ENCODE measurements around the gene PTDSS2. TPM values are rescaled to one million over a fixed set of nuclear protein-coding genes. Genes with fewer than 3 reads are reported as not detected.

PTDSS2 gene
- total and polyA plus RNA-seq, 9 of the 15 experiments (the other 6 are each of a cell fraction or from before 2014, with no cell fraction given), result 0.45 to 53.9 (median 17.2) TPM

GRCh38 chr11:512761-513595 is 62.9 kb downstream of the PTDSS2 start:
- peaks cover 4% of the 10 kb centered on the region for H3K9me3 ChIP-seq (replicated peaks; ENCODE audit: control insufficient read depth, insufficient read depth, low read depth, low read length)
- H3K36me3 ChIP-seq (ENCODE audit: control insufficient read depth, insufficient read depth, low read length), result peaks cover 45% of the 10 kb centered on the region; the same call in 2 of the 3 replicates
- FAIRE-seq, result no peak
- ChIA-PET POLR2A (interaction anchor here (0.6 to 0.8 kb wide), 2 partner anchors 57 to 296 kb away, joined by 3 read pairs; no protein-coding TSS in a partner anchor), CTCF (ENCODE audit: low intra/inter-chr PET ratio) (no interaction called here)
- H4K20me1 ChIP-seq (replicated peaks; ENCODE audit: control insufficient read depth, insufficient read depth, low read length), result no peaks in the 10 kb centered on the region
- no peak overlapping the region for H2AFZ ChIP-seq (ENCODE audit: low read depth, low read length)
- H3K79me2 ChIP-seq (ENCODE audit: control insufficient read depth, insufficient read depth, low read length), result peaks cover 6% of the 10 kb centered on the region; the same call in 2 of the 3 replicates
- in situ Hi-C loops (cut with MboI) (no loop called here), intact Hi-C loops (cut with micrococcal nuclease) (no loop called here)
- H3K4me3 ChIP-seq, result no peak overlapping the region
- no peak for DNase-seq (ENCODE audit: extremely low read depth in 1 of 4, low spot score in 3 of 4)
- no peaks in the 10 kb centered on the region for H3K9me1 ChIP-seq (ENCODE audit: control insufficient read depth, insufficient read depth, low read length)
- no TSS peak for BruUV-seq (replicated peaks)
- WGBS (ENCODE audit: insufficient coverage, low coverage, missing lambda C conversion rate), result 92% methylated on average over 28 of the region's 29 CpGs
- peaks cover 0 to 8% of the 10 kb centered on the region in 2 experiments; a peak in 3 of 5 replicates for H3K4me1 ChIP-seq (replicated peaks in 1 of 2; ENCODE audit: control insufficient read depth in 2 of 2, insufficient read depth in 2 of 2, low read length in 2 of 2)
- H3K9ac ChIP-seq (ENCODE audit: insufficient read depth in 1 of 2, low read depth in 2 of 2, low read length in 2 of 2), result no peak overlapping the region
- H3K4me2 ChIP-seq (ENCODE audit: insufficient read depth, low read length), result no peak overlapping the region
- H3K27me3 ChIP-seq (ENCODE audit: control insufficient read depth in 2 of 2, insufficient read depth in 2 of 2, low read length in 2 of 2), result no peaks in the 10 kb centered on the region
- no peak overlapping the region for H3K27ac ChIP-seq (ENCODE audit: extremely low read depth, low read depth, low read length)
- no peak for ATAC-seq
- TF ChIP-seq MCM2 (IDR thresholded peaks at IDR 0.05; ENCODE audit: low read depth), result no peak
- TF ChIP-seq, protein P1, sequence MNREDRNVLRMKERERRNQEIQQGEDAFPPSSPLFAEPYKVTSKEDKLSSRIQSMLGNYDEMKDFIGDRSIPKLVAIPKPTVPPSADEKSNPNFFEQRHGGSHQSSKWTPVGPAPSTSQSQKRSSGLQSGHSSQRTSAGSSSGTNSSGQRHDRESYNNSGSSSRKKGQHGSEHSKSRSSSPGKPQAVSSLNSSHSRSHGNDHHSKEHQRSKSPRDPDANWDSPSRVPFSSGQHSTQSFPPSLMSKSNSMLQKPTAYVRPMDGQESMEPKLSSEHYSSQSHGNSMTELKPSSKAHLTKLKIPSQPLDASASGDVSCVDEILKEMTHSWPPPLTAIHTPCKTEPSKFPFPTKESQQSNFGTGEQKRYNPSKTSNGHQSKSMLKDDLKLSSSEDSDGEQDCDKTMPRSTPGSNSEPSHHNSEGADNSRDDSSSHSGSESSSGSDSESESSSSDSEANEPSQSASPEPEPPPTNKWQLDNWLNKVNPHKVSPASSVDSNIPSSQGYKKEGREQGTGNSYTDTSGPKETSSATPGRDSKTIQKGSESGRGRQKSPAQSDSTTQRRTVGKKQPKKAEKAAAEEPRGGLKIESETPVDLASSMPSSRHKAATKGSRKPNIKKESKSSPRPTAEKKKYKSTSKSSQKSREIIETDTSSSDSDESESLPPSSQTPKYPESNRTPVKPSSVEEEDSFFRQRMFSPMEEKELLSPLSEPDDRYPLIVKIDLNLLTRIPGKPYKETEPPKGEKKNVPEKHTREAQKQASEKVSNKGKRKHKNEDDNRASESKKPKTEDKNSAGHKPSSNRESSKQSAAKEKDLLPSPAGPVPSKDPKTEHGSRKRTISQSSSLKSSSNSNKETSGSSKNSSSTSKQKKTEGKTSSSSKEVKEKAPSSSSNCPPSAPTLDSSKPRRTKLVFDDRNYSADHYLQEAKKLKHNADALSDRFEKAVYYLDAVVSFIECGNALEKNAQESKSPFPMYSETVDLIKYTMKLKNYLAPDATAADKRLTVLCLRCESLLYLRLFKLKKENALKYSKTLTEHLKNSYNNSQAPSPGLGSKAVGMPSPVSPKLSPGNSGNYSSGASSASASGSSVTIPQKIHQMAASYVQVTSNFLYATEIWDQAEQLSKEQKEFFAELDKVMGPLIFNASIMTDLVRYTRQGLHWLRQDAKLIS (CRISPR knock-in tag; IDR thresholded peaks at IDR 0.05), result no peak
- TF ChIP-seq, protein P2, sequence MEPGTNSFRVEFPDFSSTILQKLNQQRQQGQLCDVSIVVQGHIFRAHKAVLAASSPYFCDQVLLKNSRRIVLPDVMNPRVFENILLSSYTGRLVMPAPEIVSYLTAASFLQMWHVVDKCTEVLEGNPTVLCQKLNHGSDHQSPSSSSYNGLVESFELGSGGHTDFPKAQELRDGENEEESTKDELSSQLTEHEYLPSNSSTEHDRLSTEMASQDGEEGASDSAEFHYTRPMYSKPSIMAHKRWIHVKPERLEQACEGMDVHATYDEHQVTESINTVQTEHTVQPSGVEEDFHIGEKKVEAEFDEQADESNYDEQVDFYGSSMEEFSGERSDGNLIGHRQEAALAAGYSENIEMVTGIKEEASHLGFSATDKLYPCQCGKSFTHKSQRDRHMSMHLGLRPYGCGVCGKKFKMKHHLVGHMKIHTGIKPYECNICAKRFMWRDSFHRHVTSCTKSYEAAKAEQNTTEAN (CRISPR knock-in tag; IDR thresholded peaks at IDR 0.05), result no peak
- TF ChIP-seq BCL6 (CRISPR knock-in tag; IDR thresholded peaks at IDR 0.05), result no peak
- TF ChIP-seq HINFP (tag; conservative IDR thresholded peaks at IDR 0.05; ENCODE audit: low read depth), result no peak
- no peak for TF ChIP-seq PRPF4 (IDR thresholded peaks at IDR 0.05; ENCODE audit: insufficient read depth, low read depth, low read length, poor library complexity, severe bottlenecking)
- TF ChIP-seq SRSF3 (IDR thresholded peaks at IDR 0.05; ENCODE audit: insufficient read depth, low read length), result no peak
- TF ChIP-seq KAT7 (CRISPR knock-in tag; IDR thresholded peaks at IDR 0.05; ENCODE audit: borderline replicate concordance), result no peak
- TF ChIP-seq, protein P3, sequence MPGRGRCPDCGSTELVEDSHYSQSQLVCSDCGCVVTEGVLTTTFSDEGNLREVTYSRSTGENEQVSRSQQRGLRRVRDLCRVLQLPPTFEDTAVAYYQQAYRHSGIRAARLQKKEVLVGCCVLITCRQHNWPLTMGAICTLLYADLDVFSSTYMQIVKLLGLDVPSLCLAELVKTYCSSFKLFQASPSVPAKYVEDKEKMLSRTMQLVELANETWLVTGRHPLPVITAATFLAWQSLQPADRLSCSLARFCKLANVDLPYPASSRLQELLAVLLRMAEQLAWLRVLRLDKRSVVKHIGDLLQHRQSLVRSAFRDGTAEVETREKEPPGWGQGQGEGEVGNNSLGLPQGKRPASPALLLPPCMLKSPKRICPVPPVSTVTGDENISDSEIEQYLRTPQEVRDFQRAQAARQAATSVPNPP (IDR thresholded peaks at IDR 0.05; ENCODE audit: borderline replicate concordance, insufficient read depth, insufficient read length), result no peak
- no peak for TF ChIP-seq ZNF589 (CRISPR knock-in tag; IDR thresholded peaks at IDR 0.05; ENCODE audit: low read depth)
